Measurements from ENCODE around the gene UFSP1.

The UFSP1 gene

GRCh38 chr7:100895701-100895955 lies 6.1 kb upstream of the UFSP1 start, which contains the start of gene ACHE:
ACHE (minus strand) TSS chr7:100895888; CDS start chr7:100894232, 1,656 bp downstream.
- no peak for FAIRE-seq

DNA sequence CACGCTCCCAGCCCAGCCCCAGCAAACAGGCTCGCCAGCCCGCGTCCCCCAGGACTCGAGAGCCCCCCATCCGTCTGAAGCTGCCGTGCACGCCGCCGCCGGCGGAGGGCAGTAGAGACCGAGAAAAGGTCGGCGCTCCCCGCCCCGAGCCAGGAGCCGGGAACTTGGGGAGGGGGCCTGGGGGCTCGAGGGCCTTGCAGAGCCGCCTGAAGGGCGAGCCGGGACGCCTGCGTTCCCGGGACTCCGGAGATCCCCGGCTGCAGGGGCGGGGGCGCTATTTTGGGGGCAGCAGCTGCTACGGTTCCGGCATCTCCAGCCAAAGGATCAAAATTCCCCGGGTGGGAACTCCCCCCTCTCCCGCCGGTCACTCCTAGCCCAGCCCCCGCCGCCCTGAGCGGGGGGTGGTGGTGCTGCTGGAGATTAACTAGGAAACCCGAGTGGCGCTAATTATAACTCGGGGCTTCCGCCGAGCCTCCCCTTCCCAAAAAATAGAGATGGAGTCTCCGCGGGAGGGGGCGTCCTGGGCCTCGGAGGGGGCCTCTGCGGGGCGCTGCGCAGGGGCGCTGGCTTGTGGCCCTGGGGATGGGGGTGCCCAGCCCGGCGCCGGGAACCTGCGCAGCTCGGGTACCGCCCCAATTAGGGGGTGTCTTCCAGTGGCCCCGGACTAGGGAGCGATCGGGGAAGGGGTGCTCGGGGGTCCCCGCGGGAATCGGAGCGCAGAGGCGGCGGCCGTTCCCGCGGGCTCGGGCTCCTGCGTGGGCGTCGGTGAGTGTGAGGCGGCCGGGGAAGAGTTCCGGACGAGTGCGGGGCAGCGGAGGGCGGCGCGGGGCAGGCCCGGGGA lies 5.6 kb upstream of the UFSP1 start:
- FAIRE-seq = no peak

- no peak for FAIRE-seq
Observed at GRCh38 chr7:100893910-100894721, 4.6 kb upstream of the UFSP1 start.

DNA sequence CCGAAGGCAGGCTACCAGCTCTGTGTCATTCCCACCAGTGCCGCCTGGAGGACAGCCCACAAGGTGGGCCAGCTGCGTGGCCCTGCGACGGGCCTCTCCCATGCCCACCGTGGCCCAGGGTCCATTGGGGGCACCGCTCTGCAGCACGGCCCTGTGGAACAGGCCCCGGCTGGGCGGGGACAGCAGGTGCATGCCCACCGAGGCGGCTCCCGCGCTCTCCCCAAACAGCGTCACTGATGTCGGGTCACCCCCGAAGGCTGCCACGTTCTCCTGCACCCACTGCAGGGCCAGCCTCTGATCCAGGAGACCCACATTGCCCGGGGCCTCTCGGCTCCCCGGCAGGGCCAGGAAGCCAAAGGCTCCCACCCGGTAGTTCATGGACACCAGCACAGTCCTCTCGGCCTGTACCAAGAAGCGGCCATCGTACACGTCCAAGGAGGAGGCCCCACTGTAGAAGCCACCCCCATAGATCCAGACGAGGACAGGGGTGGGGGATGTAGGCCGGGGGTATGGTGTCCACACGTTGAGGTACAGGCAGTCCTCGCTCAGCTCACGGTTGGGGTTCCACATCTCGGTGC lies 3.9 kb upstream of the UFSP1 start:
- FAIRE-seq = no peak

- no peak for FAIRE-seq
Observed at GRCh38 chr7:100892364-100893317, 3.1 kb upstream of the UFSP1 start.

GRCh38 chr7:100891568-100892247 lies 2.2 kb upstream of the UFSP1 start:
- no peak for FAIRE-seq

- no peak for FAIRE-seq
Observed at GRCh38 chr7:100890653-100891567, 1.4 kb upstream of the UFSP1 start.

- FAIRE-seq = no peak
Observed at GRCh38 chr7:100888291-100888987, 1.1 kb downstream of the UFSP1 start.

DNA sequence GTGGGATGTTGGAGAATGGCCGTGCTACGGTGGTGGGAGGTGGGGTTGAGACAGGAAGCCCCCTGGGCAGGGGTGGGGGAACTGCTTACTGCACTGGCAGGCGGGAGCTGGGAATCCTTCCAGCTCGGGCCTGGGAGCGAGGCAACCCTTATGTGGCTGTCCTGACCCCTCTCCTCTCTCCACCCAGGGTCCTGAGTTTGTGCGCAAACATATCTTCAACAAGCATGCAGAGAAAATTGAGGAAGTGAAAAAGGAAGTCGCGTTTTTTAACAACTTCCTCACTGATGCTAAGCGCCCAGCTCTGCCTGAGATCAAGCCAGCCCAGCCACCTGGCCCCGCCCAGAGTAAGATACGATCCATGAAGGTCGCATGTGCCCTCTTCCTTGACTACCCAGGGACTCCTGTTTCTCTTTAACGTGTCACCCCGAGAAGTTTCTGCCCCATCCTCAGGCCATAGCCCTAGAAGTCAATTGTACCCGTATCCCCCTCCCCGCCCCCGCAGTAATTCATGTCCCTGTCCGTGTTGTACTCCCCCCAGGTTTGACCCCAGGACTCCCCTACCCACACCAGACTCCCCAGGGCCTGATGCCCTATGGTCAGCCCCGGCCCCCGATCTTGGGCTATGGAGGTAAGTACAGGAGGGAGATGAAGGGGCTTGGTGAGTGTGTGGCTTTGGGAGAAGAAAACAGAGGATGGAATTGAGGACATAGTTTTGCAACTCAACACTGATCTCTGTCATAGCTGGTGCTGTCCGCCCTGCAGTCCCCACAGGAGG lies 1.8 kb downstream of the UFSP1 start:
- FAIRE-seq = no peak

GRCh38 chr7:100886936-100887515 lies 2.5 kb downstream of the UFSP1 start:
- FAIRE-seq = no peak

GRCh38 chr7:100886142-100886935 lies 3.2 kb downstream of the UFSP1 start:
- no peak for FAIRE-seq

DNA sequence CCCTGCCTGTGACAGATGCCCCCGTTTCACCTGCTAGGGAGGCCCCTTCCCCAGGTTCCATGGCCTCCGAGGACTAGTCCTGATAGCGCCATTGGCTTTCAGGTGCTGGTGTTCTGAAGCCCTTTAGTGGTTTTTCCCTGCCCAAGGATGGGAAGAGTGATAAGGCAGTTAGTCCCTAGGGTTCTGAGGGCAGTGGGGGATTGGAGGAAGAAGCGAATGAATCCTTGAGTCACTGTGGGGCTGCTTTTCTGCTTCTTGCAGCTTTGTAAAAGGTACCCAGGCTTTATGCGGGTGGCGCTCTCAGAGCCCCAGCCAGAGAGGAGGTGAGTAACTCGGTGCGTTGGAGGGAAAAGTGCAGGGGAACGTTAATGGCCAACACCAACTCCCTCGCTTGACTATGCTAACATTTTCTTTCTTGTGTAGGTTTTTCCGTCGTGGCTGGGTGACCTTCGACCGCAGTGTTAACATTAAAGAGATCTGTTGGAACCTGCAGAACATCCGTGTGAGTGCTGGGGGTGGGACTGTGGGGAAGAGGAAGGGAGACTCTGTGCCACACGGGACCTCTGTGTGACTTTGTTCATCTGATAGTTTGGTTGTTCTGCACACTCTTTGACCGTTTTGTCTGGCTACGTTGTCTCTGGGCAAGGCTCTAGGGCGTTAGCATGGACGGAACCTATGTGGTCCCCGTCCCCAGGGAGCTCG lies 3.9 kb downstream of the UFSP1 start:
- FAIRE-seq = no peak

- FAIRE-seq = no peak
Observed at GRCh38 chr7:100884736-100885439, 4.6 kb downstream of the UFSP1 start.

GRCh38 chr7:100882785-100883526 lies 6.6 kb downstream of the UFSP1 start:
- FAIRE-seq = no peak

- no peak for FAIRE-seq
Observed at GRCh38 chr7:100882201-100882600, 7.3 kb downstream of the UFSP1 start.

DNA sequence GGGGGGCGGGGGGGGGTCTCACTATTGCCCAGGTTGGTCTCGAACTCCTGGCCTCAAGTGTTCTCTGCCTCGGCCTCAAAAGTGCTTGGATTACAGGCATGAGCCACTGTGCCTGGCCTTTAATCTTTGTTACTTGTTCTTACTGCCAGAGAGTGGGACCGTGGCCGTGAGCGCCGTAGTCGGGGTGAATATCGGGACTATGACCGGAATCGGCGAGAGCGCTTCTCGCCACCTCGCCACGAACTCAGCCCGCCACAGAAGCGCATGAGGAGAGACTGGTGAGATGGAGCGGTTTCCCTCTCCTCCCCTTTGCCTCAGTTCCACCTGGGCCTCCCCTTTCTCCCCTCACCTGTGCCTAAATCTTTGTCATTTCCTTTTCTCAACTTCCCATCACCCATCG lies 8.4 kb downstream of the UFSP1 start:
- FAIRE-seq = no peak

Measured in TTC549 (cell line).